SK-N-MC (cell line): ENCODE data around the gene GJA5.

Experiments
- EZH2 ChIP-seq: fragments of 200-600 bp; sonication (generic); IDR thresholded peaks from one replicate; pipeline ENCODE4 v1.6.1; 2017; ENCODE audit warnings: antibody characterized with exemption
- FOXP2 ChIP-seq: optimal IDR thresholded peaks from 2 replicates; pipeline ENCODE3; 2011; ENCODE audit warnings: mild to moderate bottlenecking, moderate library complexity; ENCODE audit not compliant: insufficient read depth; ENCODE audit errors: extremely low read length, control extremely low read depth
- POLR2AphosphoS5 ChIP-seq: IDR thresholded peaks from 2 replicates; pipeline ENCODE4 v1.6.1; 2012; ENCODE audit warnings: mild to moderate bottlenecking, low read depth, low read length, borderline replicate concordance

- no peak for TF ChIP-seq EZH2
- no peak for TF ChIP-seq POLR2AphosphoS5
- no peak for TF ChIP-seq FOXP2
Observed at GRCh38 chr1:147726168-147726567, 34.2 kb downstream of the GJA5 start.
